GM21717 (cell line): ENCODE results near the gene REG3G.
"Not testable (repeated sequence)": the region's sequence is repeated elsewhere in the genome, so short reads cannot be mapped to it uniquely, and the experiment has no call there.

Source experiments
- ATAC-seq: cut with Tn5 transposase; IDR thresholded peaks from one replicate; pipeline ENCODE4 v1.9.1; 2021; ENCODE audit warnings: mild to moderate bottlenecking, moderate library complexity; ENCODE audit not compliant: unreplicated experiment

The REG3G gene

GRCh38 chr2:79013629-79014028 lies 11.9 kb upstream of the REG3G start:
- ATAC-seq = no peak

GRCh38 chr2:79016342-79016741 lies 9.2 kb upstream of the REG3G start:
- no peak for ATAC-seq

GRCh38 chr2:79026061-79026460 lies 559 bp downstream of the REG3G start:
- no peak for ATAC-seq

DNA sequence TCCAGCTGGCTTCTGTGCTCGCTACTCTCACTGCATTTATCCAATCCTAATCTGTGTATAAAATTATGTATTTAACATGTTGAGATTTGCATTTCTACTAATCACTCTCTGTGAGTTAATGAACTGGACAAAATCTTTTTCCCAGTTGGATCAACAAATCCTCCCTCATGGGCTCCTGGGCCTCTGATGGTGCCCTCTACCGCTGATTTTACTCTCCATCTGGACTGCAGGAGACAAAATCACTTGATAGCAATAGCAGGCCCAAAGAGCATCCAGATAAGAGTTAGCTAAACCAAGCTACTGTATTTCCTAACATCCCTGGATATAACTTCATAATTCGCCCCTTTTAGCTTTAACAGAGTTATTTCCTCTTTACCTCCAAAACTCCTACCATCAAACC lies 14.4 kb downstream of the REG3G start:
- ATAC-seq = no peak

DNA sequence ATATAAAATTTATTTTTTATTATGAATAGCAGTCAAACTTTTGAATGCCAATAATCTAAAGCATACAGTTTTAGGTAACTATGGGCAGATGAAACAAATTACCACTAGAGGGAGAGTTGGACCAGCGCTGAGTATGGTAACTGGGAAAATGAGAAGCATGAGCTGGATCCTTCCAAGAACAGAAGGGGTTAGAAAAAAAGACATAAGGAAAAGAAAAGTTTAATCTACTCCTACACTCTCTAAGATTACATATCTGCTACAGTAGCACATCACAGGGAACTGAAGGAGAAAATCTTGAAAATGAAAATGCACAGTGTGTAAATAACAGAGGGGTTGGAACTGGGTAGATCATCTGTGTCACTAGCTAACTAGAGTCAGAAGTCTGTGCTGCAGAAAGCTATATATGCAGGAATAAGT lies 15.5 kb downstream of the REG3G start:
- no peak for ATAC-seq

DNA sequence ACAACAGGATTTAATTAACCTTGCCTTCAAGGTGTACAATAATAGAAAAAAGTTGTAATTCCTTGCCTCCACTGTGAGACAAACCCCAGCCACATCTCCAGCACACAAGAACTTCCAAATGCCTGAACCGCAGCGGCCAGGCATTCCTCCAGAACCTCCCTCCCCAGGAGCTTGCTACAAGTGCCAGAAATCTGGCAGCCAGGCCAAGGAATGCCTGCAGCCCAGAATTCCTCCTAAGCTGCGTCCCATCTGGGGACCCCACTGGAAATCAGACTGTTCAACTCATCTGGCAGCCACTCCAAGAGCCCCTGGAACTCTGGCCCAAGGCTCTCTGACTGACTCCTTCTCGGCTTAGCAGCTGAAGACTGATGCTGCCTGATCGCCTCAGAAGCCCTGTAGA lies 28.0 kb downstream of the REG3G start:
- not testable (repeated sequence) for ATAC-seq

DNA sequence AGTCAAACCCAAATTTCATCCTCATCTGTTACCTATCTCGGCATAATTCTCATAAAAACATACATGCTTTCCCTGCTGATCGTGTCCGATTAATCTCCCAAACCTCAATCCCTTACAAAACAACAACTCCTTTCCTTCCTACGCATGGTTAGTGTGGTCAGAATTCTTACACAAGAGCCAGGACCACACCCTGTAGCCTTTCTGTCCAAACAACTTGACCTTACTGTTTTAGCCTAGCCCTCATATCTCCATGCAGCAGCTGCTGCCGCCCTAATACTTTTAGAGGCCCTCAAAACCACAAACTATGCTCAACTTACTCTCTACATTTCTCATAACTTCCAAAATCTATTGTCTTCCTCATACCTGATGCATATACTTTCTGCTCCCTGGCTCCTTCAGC lies 29.3 kb downstream of the REG3G start:
- not testable (repeated sequence) for ATAC-seq

DNA sequence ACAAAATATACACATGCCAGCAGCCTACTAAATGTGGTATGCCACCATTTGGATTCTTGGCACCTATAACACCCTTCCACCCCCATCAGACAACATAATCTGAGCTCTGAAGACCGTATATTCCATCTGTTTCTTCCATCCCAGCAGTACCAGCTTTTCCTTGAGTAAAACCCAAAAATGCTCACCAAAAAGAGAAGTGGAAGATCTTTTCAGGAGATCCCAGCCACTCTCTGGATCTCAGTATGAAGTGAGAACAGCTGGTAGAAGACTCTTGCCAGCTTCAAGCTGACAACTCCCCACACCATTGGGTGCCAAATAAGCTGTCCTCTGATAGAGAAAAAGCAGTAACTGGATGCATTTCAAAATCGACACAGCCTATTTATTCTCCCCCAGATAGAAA lies 39.7 kb downstream of the REG3G start:
- no peak for ATAC-seq

DNA sequence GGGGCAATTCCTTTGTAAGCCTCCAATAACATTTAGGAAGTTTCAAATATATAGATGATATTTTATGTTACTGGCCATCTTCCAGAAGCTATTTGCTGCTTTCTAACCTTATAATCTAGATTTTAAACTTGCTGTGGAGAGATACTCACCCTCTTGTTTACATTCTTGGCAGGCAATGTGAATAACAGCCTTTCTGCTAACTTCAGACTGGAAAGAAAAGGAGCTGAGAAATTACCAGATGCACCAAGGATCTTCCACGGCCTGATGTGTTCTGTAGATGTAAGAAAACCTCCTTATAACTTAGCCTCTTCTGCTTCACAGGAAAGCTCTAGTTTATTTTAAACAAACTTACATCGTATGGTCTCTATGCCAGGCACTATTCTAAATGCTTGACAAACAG lies 45.6 kb downstream of the REG3G start:
- no peak for ATAC-seq
